PC-9 (cell line): Measurements from ENCODE around the gene FRMD6. TPM values are rescaled to one million over a fixed set of nuclear protein-coding genes. Genes with fewer than 3 reads are reported as not detected.

ENCODE experiments used
- BruUV-seq: library from RNA; stranded (reverse); fragments of 400-500 nt; replicated peaks from 2 replicates; lab custom pipeline; 2021; lab: Mats Ljungman, UMichigan
- CTCF ChIA-PET: fragments of 300-600 bp; sonication (Branson Sonifier 250); formaldehyde crosslinking; loops from one replicate; lab custom pipeline; 2022; ENCODE audit warnings: antibody characterized with exemption; lab: Charles Lee
- POLR2A ChIA-PET: fragments of 300-600 bp; sonication (Branson Sonifier 250); formaldehyde crosslinking; loops from one replicate; lab custom pipeline; 2022; ENCODE audit warnings: antibody characterized with exemption; ENCODE audit not compliant: unreplicated experiment; lab: Charles Lee
- DNase-seq, 2 experiments: peaks; one replicate each; pipeline versions ENCODE4 v3.0.0 to v3.0.0-alpha.2; 2015 to 2022; ENCODE audit warnings: mixed read lengths in 1 of 2
- H2AFZ ChIP-seq: fragments of 200-600 bp; sonication (generic); 2 replicates; pipeline ENCODE4 v1.8.1; 2017; ENCODE audit warnings: antibody characterized with exemption
- H3F3A ChIP-seq: fragments of 200-600 bp; sonication (generic); 2 replicates; pipeline ENCODE4 v1.8.1; 2017; ENCODE audit warnings: antibody characterized with exemption, mild to moderate bottlenecking, low read depth; ENCODE audit not compliant: insufficient read depth
- H3K27ac ChIP-seq: fragments of 200-600 bp; sonication (generic); 2 replicates; pipeline ENCODE4 v1.6.1; 2016; ENCODE audit warnings: mixed run types
- H3K27me3 ChIP-seq: fragments of 200-600 bp; sonication (generic); 2 replicates; pipeline ENCODE4 v1.6.1; 2016; ENCODE audit warnings: low read depth, mixed run types; ENCODE audit not compliant: insufficient read depth
- H3K36me3 ChIP-seq: fragments of 200-600 bp; sonication (generic); 2 replicates; pipeline ENCODE4 v1.6.1; 2016; ENCODE audit warnings: low read depth, mixed run types
- H3K4me1 ChIP-seq: fragments of 200-600 bp; sonication (generic); replicated peaks from 2 replicates; pipeline ENCODE4 v1.6.1; 2016; ENCODE audit warnings: mixed run types; ENCODE audit not compliant: insufficient read depth
- H3K4me2 ChIP-seq: fragments of 200-600 bp; sonication (generic); 2 replicates; pipeline ENCODE4 v1.6.1; 2017; ENCODE audit warnings: mixed run types
- H3K4me3 ChIP-seq: fragments of 200-600 bp; sonication (generic); 2 replicates; pipeline ENCODE4 v1.6.1; 2016; ENCODE audit warnings: mixed run types
- H3K79me2 ChIP-seq: fragments of 200-600 bp; sonication (generic); 2 replicates; pipeline ENCODE4 v1.6.1; 2017; ENCODE audit warnings: low read depth, mixed run types
- H3K9me2 ChIP-seq: fragments of 200-600 bp; sonication (generic); 2 replicates; pipeline ENCODE4 v1.8.1; 2017; ENCODE audit warnings: mild to moderate bottlenecking; ENCODE audit not compliant: insufficient read depth
- H3K9me3 ChIP-seq: fragments of 200-600 bp; sonication (generic); 2 replicates; pipeline ENCODE4 v1.8.1; 2016; ENCODE audit warnings: low read depth; ENCODE audit not compliant: insufficient read depth
- H4K20me1 ChIP-seq: fragments of 200-600 bp; sonication (generic); 2 replicates; pipeline ENCODE4 v1.8.1; 2017; ENCODE audit not compliant: insufficient read depth
- CTCF ChIP-seq: fragments of 200-600 bp; sonication (generic); conservative IDR thresholded peaks from 2 replicates; pipeline ENCODE4 v1.6.1; 2017; ENCODE audit warnings: mixed run types, antibody characterized with exemption, mild to moderate bottlenecking, moderate library complexity
- EZH2 ChIP-seq: fragments of 200-600 bp; sonication (generic); IDR thresholded peaks from 2 replicates; pipeline ENCODE4 v1.8.0; 2017; ENCODE audit warnings: antibody characterized with exemption, low read depth
- intact Hi-C: fragments of 100-400 bp; cut with micrococcal nuclease; formaldehyde crosslinking; loops from one replicate; pipeline ENCODE4 v1.10.0; 2022; ENCODE audit not compliant: unreplicated experiment
- total RNA-seq: library from RNA; stranded (reverse); gene quantifications from 2 replicates; pipeline ENCODE4 v1.2.3, GENCODE V29; 2021

FRMD6 gene
- total RNA-seq, 1 experiment from 2014 or later: 42.9 TPM

GRCh38 chr14:51643140-51643539, 8.6 kb upstream of the FRMD6 start:
- peaks cover 10% of the 10 kb centered on the region for H3K79me2 ChIP-seq
- no peaks in the 10 kb centered on the region for H3K36me3 ChIP-seq
- H3K9me3 ChIP-seq: no peaks in the 10 kb centered on the region
- no peak overlapping the region for H3K4me3 ChIP-seq
- CTCF ChIA-PET: no interaction called here
- H3K27me3 ChIP-seq: no peaks in the 10 kb centered on the region
- H3K9me2 ChIP-seq: no peaks in the 10 kb centered on the region
- TF ChIP-seq CTCF (no peak), EZH2 (no peak)
- no peak overlapping the region for H3K27ac ChIP-seq
- no TSS peak for BruUV-seq
- H3K4me2 ChIP-seq: no peak overlapping the region
- intact Hi-C loops: no loop called here
- H3F3A ChIP-seq: no peaks in the 10 kb centered on the region; the same call in 1 of the 2 replicates
- no peak for DNase-seq
- POLR2A ChIA-PET: no interaction called here
- no peak overlapping the region for H2AFZ ChIP-seq
- H3K4me1 ChIP-seq: 0 out of 2 replicates have a peak, but pooled peaks cover 2% of the 10 kb centered on the region
- no peaks in the 10 kb centered on the region for H4K20me1 ChIP-seq

- BruUV-seq: no TSS peak
Measured at GRCh38 chr14:51644217-51644933, 7.3 kb upstream of the FRMD6 start.

GRCh38 chr14:51648296-51648695, 3.4 kb upstream of the FRMD6 start:
- H3K4me2 ChIP-seq: peak overlapping the region; percentile 97
- POLR2A ChIA-PET: no interaction called here
- CTCF ChIA-PET: no interaction called here

More at GRCh38 chr14:51644217-51644933, 7.3 kb upstream of the FRMD6 start:
- intact Hi-C loops: no loop called here
- no peaks in the 10 kb centered on the region for H3K27me3 ChIP-seq
- H3K27ac ChIP-seq: no peak overlapping the region
- no peak for DNase-seq
- H3K9me2 ChIP-seq: no peaks in the 10 kb centered on the region
- H3K4me1 ChIP-seq: peaks cover 14% of the 10 kb centered on the region
- TF ChIP-seq EZH2: no peak
- no peak for TF ChIP-seq CTCF
- H3F3A ChIP-seq: no peaks in the 10 kb centered on the region; the same call in 1 of the 2 replicates
- H3K79me2 ChIP-seq: peaks cover 22% of the 10 kb centered on the region
- H3K36me3 ChIP-seq: no peaks in the 10 kb centered on the region
- no peaks in the 10 kb centered on the region for H4K20me1 ChIP-seq
- H3K9me3 ChIP-seq: no peaks in the 10 kb centered on the region
- H3K4me2 ChIP-seq: no peak overlapping the region
- POLR2A ChIA-PET: interaction anchor here (0.5 kb wide), 1 partner anchor 814 kb away, joined by 20 read pairs; the partner anchor contains the start of gene NIN
- H3K4me3 ChIP-seq: no peak overlapping the region
- CTCF ChIA-PET: no interaction called here
- H2AFZ ChIP-seq: no peak overlapping the region

More at GRCh38 chr14:51648296-51648695, 3.4 kb upstream of the FRMD6 start:
- H3K9me2 ChIP-seq: no peaks in the 10 kb centered on the region
- TF ChIP-seq CTCF (no peak), EZH2 (no peak)
- H4K20me1 ChIP-seq: no peaks in the 10 kb centered on the region
- H3K4me3 ChIP-seq: peak overlapping the region; percentile 98; the same call in 1 of the 2 replicates
- no peak overlapping the region for H2AFZ ChIP-seq
- H3K27me3 ChIP-seq: no peaks in the 10 kb centered on the region
- H3K36me3 ChIP-seq: no peaks in the 10 kb centered on the region
- H3K27ac ChIP-seq: no peak overlapping the region
- intact Hi-C loops: no loop called here
- peaks cover 54% of the 10 kb centered on the region for H3K79me2 ChIP-seq
- BruUV-seq: no TSS peak
- H3K9me3 ChIP-seq: no peaks in the 10 kb centered on the region
- peaks cover 19% of the 10 kb centered on the region; the same call in 1 of the 2 replicates for H3F3A ChIP-seq
- peaks cover 22% of the 10 kb centered on the region for H3K4me1 ChIP-seq
- DNase-seq: no peak
